Spleen (tissue), 7 donors: ENCODE measurements around the gene CYP26A1.

Source experiments
- CTCF ChIP-seq, 11 experiments: fragments of 200-600 bp in 7 of 11; fragments of 450-650 bp in 4 of 11; sonication (generic) in 4 of 11; IDR thresholded peaks in 8 of 11; conservative IDR thresholded peaks in 3 of 11; 1 replicate in 7 of 11; 2 replicates in 4 of 11; pipeline versions ENCODE4 v1.4.0 to v1.8.0; 2016 to 2021; ENCODE audit warnings: antibody characterized with exemption in 11 of 11, inconsistent platforms in 4 of 11, mild to moderate bottlenecking in 1 of 11
- POLR2A ChIP-seq, 3 donors: fragments of 450-650 bp; IDR thresholded peaks; one replicate each; pipeline ENCODE4 v1.5.1; 2017; ENCODE audit warnings: antibody characterized with exemption in 3 of 3, mild to moderate bottlenecking in 1 of 3
- POLR2AphosphoS5 ChIP-seq, 3 donors: sonication (generic); formaldehyde crosslinking; IDR thresholded peaks; one replicate each; pipeline ENCODE4 v1.5.1; 2017; ENCODE audit warnings: antibody characterized with exemption in 3 of 3
- donor health status: DM: no; HTN: no; CAD: no; lungs with moderate emphysema.
- donor health status: DM: no; HTN: no; CAD: no.
- donor health status: DM: no; HTN: no; CAD: no.

GRCh38 chr10:93110472-93111146 lies 36.9 kb downstream of the CYP26A1 start:
- no peak for TF ChIP-seq CTCF (IDR thresholded peaks at IDR 0.05 in 8 of 11, conservative IDR thresholded peaks at IDR 0.05 in 3 of 11)
- no peak for TF ChIP-seq POLR2A (IDR thresholded peaks at IDR 0.05)
- no peak for TF ChIP-seq POLR2AphosphoS5 (IDR thresholded peaks at IDR 0.05)
